SJSA1 (cell line): Measurements from ENCODE around the gene PRDM15. TPM values are rescaled to one million over a fixed set of nuclear protein-coding genes. Genes with fewer than 3 reads are reported as not detected.

Source experiments
- DNase-seq, 2 experiments: peaks; one replicate each; pipeline ENCODE4 v3.0.0-alpha.2; 2015 to 2020; ENCODE audit warnings: low spot score in 2 of 2, low read depth in 1 of 2
- H3K27ac ChIP-seq: fragments of 250-450 bp; sonication (Bioruptor Pico); 2 replicates; pipeline ENCODE4 v1.5.1; 2020; ENCODE audit warnings: mild to moderate bottlenecking, moderate library complexity
- H3K27me3 ChIP-seq: fragments of 250-450 bp; sonication (Bioruptor Pico); replicated peaks from 2 replicates; pipeline ENCODE4 v1.5.1; 2020; ENCODE audit warnings: mild to moderate bottlenecking, moderate library complexity
- H3K36me3 ChIP-seq: fragments of 250-450 bp; sonication (Bioruptor Pico); 2 replicates; pipeline ENCODE4 v1.5.1; 2020; ENCODE audit warnings: mild to moderate bottlenecking
- H3K4me1 ChIP-seq: fragments of 250-450 bp; sonication (Bioruptor Pico); replicated peaks from 2 replicates; pipeline ENCODE4 v1.6.1; 2021; ENCODE audit warnings: mild to moderate bottlenecking
- H3K4me3 ChIP-seq: fragments of 250-450 bp; sonication (Bioruptor Pico); 2 replicates; pipeline ENCODE4 v1.5.1; 2020; ENCODE audit warnings: mild to moderate bottlenecking
- H3K9me3 ChIP-seq: fragments of 250-450 bp; sonication (Bioruptor Pico); replicated peaks from 2 replicates; pipeline ENCODE4 v1.5.1; 2020; ENCODE audit warnings: mild to moderate bottlenecking
- total RNA-seq: library from RNA; depleted of rRNA; stranded (reverse); fragments of >200 nt; shearing (Covaris generic); gene quantifications from 2 replicates; pipeline ENCODE4 v1.2.3, GENCODE V29; 2014

PRDM15 gene
- total RNA-seq, 1 experiment from 2014 or later, result 5.1 TPM

DNA sequence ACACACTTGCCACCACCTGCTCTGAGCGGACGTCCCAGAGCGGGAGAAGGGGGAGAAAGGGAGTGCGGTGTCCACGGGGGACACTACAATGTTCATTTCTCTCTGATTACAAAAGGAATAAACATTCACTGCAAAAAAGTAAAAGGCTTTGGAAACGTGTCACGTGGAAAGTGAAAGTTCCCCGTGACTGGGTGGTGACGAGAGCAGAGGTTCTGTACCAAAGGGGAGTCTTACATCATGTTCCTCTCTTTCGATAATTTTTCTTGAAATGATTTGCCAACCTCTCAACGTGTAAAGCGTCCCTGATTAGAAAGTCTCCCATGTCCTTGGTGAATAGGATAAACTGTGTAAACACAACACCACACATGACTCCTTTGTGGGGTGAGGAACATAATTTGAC, 22.0 kb upstream of the PRDM15 start:
- no peaks in the 10 kb centered on the region for H3K27me3 ChIP-seq
- H3K36me3 ChIP-seq, result peaks cover 26% of the 10 kb centered on the region
- H3K27ac ChIP-seq, result no peak overlapping the region
- no peak overlapping the region for H3K4me3 ChIP-seq
- H3K9me3 ChIP-seq, result no peaks in the 10 kb centered on the region
- no peaks in the 10 kb centered on the region for H3K4me1 ChIP-seq
- no peak for DNase-seq

DNA sequence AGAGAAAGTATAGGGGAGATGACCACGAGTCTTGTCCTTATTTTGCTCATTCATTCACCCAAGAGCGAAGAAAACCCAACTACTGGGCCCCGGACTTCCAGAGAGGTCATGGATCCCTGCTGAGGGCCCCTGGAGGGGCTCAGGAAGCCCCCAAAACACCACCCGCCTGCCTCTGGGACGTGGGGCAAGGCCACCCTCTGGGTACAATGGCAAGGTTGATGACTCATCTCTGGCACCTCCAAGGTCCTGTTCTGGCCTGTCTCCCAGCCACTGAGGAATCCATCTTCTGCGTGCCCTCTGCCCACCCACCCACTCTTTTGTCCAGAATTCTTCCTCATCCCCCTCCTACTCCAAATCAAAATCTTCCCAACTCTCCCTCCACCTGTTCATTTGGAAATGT, 21.3 kb upstream of the PRDM15 start:
- DNase-seq, result no peak
- Histone ChIP-seq H3K9me3 (no peaks in the 10 kb centered on the region), H3K27me3 (no peaks in the 10 kb centered on the region), H3K4me1 (peaks cover under 1% of the 10 kb centered on the region), H3K4me3 (no peak overlapping the region), H3K27ac (no peak overlapping the region), H3K36me3 (peaks cover 21% of the 10 kb centered on the region)

DNA sequence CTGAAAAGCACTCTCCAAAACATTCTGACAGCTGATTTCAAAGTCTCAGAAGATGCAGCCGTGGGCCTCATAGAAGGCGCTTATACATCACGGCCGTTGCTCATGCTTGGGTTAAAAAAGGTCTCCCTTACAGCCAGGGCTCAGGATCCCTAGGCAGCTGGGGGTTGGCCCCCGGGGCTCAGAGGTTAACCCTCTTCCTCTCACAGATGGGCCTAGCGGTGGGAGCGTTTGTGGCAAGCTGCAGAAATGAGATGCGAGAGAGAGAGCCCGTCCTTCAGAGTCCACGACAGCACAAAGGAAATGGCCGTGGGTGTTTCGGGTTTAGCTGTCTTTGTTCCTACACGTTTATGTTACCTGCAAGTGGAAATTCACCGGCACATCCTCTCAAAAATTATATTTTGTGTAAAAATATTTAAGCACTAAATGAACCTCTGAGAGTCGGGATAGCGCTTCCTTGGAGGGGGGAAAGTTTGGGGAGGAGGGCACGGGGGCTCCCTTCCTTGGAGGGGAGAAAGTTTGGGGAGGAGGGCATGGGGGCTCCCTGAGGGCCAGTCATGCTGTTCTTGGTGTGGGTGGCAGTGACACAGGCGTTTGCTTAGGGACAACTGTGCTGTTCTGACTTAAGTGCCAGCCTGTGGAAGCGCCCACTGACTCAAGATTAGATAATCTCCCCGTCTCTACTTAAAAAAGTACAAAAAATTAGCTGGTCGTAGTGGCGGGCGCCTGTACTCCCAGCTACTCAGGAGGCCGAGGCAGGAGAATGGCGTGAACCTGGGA, 20.5 kb upstream of the PRDM15 start:
- Histone ChIP-seq H3K27ac (no peak overlapping the region), H3K4me1 (peaks cover 8% of the 10 kb centered on the region), H3K27me3 (no peaks in the 10 kb centered on the region), H3K36me3 (peaks cover 17% of the 10 kb centered on the region), H3K4me3 (no peak overlapping the region), H3K9me3 (no peaks in the 10 kb centered on the region)
- DNase-seq, result no peak

GRCh38 chr21:41898998-41899397, 19.9 kb upstream of the PRDM15 start:
- Histone ChIP-seq H3K27me3 (no peaks in the 10 kb centered on the region), H3K27ac (no peak overlapping the region), H3K4me1 (peaks cover 8% of the 10 kb centered on the region), H3K9me3 (no peaks in the 10 kb centered on the region), H3K36me3 (peaks cover 17% of the 10 kb centered on the region), H3K4me3 (no peak overlapping the region)
- no peak for DNase-seq

- Histone ChIP-seq H3K36me3 (peaks cover 13% of the 10 kb centered on the region), H3K9me3 (no peaks in the 10 kb centered on the region)
Measured at GRCh38 chr21:41897700-41898099, 18.6 kb upstream of the PRDM15 start.

GRCh38 chr21:41897047-41897669, 18.0 kb upstream of the PRDM15 start:
- Histone ChIP-seq H3K9me3 (no peaks in the 10 kb centered on the region), H3K4me3 (no peak overlapping the region), H3K36me3 (peaks cover 12% of the 10 kb centered on the region), H3K4me1 (peaks cover 8% of the 10 kb centered on the region), H3K27me3 (no peaks in the 10 kb centered on the region), H3K27ac (no peak overlapping the region)
- DNase-seq, result no peak

More at GRCh38 chr21:41897700-41898099, 18.6 kb upstream of the PRDM15 start:
- Histone ChIP-seq H3K4me3 (no peak overlapping the region), H3K4me1 (peaks cover 8% of the 10 kb centered on the region), H3K27ac (no peak overlapping the region), H3K27me3 (no peaks in the 10 kb centered on the region)
- DNase-seq, result no peak

DNA sequence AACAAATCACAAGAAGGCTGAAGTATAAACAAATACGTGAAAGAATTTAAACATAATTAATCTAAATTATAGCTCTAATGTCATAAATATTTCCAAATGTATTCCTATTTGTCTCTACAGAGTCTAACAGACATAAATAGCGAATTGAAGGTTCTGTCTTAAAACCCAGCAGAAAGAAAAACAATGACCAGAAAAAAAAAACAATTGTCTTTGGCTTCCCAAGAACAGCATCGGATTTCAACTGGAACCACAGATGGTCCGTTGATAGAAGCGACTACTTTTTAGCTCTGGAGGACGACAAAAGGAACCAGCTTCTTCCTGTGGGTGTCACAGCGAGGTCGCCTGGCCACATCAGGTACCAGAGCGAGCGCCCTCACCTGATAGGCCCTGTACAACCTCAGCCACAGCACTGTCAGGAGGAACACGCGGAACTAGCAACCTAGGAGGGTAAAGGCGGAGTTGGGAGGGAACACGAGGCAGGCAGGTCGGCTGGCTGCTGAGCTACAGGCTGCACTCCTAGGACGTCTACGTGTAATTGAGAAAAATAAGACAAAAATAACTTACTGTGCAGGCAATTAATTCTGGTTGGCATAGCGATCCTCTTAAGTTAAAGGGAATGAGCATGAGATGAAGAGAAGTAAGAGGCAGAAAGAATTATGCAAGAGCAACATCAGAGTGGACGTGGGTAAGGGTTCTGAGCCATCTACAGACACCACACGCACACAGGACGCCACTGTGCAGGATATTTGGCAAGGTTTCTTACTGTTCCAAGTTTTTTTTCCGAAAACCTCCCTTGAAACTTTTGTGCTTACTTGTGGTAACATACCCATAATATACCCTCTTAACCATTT, 16.7 kb upstream of the PRDM15 start:
- Histone ChIP-seq H3K4me3 (no peak overlapping the region), H3K36me3 (peaks cover 4% of the 10 kb centered on the region; the same call in 1 of the 2 replicates), H3K27ac (no peak overlapping the region), H3K9me3 (no peaks in the 10 kb centered on the region), H3K27me3 (no peaks in the 10 kb centered on the region), H3K4me1 (peaks cover 8% of the 10 kb centered on the region)
- no peak for DNase-seq

DNA sequence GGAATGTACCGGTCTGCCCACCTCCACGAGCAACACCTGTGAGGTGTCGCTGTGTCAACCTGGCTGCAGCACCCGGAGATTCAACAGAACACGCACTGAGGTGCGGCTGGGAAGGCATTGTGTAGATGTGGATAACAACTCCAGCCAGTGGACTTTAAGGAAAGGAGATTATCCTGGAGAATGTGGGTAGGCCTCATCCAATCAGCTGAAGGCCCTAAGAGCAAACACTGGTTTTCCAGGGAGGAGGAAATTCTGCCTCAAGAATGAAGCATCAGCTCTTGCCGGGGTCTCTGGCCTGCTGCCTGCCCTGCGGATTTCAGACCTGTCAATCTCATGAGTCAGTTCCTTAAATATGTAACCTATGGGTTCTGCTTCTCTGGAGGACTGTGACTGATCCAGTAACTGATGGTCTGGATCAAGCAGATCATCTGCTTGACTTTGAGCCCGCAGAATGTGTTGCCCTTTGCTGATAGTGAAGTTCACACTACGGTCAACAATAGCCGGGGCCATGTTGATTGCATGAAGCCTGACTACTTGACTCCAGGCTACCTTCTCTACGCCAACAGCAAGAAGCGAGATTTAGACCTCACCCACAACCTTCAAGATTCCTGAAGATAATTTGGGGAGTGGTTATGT, 15.9 kb upstream of the PRDM15 start:
- H3K9me3 ChIP-seq, result no peaks in the 10 kb centered on the region
- no peak overlapping the region for H3K4me3 ChIP-seq
- peaks cover 4% of the 10 kb centered on the region; the same call in 1 of the 2 replicates for H3K36me3 ChIP-seq
- H3K27me3 ChIP-seq, result no peaks in the 10 kb centered on the region
- no peak overlapping the region for H3K27ac ChIP-seq
- H3K4me1 ChIP-seq, result peaks cover 8% of the 10 kb centered on the region
- peak in 1 of 2 experiments; percentile 11 for DNase-seq

DNA sequence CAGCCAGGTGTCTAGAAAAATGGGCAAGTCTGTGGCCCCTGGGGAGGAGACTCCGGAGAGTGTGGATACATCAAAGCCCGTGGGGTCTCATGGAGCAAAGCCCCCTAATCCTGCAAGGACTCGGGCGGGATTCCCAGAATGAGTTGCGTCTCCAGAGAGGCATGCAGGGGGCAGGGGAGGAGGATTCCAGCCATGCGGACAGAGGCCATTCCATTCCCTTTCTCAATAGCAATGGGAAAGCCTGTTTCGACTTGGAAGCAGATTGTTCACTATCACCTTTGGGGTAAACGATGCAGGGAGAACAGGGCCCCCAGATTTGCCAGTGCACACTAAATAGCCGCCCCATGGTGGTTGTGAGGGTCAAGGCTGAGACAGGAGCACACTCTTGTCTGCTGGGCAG, 15.4 kb upstream of the PRDM15 start:
- Histone ChIP-seq H3K9me3 (no peaks in the 10 kb centered on the region), H3K4me1 (peaks cover 8% of the 10 kb centered on the region), H3K27me3 (no peaks in the 10 kb centered on the region), H3K36me3 (peaks cover 4% of the 10 kb centered on the region; the same call in 1 of the 2 replicates), H3K4me3 (no peak overlapping the region), H3K27ac (no peak overlapping the region)
- DNase-seq, result no peak

- no peak for DNase-seq
- peaks cover 8% of the 10 kb centered on the region for H3K4me1 ChIP-seq
- no peaks in the 10 kb centered on the region for H3K9me3 ChIP-seq
- H3K36me3 ChIP-seq, result peaks cover 13% of the 10 kb centered on the region; the same call in 1 of the 2 replicates
- no peaks in the 10 kb centered on the region for H3K27me3 ChIP-seq
- H3K27ac ChIP-seq, result no peak overlapping the region
- no peak overlapping the region for H3K4me3 ChIP-seq
Measured at GRCh38 chr21:41892726-41893125, 13.6 kb upstream of the PRDM15 start.

GRCh38 chr21:41891132-41891531, 12.0 kb upstream of the PRDM15 start:
- Histone ChIP-seq H3K27me3 (no peaks in the 10 kb centered on the region), H3K27ac (no peak overlapping the region), H3K36me3 (peaks cover 15% of the 10 kb centered on the region; the same call in 1 of the 2 replicates), H3K4me1 (peaks cover 8% of the 10 kb centered on the region), H3K4me3 (no peak overlapping the region), H3K9me3 (no peaks in the 10 kb centered on the region)
- no peak for DNase-seq

DNA sequence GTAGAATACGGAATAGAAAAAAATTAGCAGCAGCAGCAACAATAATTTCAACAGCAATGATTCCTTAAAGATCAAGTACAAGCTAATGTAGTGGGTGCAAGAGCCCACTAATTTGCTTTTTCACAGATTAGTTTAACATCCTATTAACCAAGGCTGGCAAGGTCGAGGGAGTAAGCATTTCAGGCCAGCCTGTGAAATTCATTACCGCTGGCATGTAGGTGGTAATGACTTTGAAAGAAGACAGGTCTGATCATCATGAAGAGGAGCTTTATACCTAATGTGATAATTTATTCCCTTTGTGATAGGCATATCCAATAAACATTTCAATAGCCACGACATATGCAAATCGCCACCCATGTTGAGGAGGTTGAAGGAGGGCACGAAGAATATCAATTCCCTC, 11.2 kb upstream of the PRDM15 start:
- no peak for DNase-seq
- Histone ChIP-seq H3K4me1 (peaks cover 7% of the 10 kb centered on the region), H3K27ac (no peak overlapping the region), H3K4me3 (no peak overlapping the region), H3K27me3 (no peaks in the 10 kb centered on the region), H3K9me3 (no peaks in the 10 kb centered on the region), H3K36me3 (peaks cover 15% of the 10 kb centered on the region; the same call in 1 of the 2 replicates)

DNA sequence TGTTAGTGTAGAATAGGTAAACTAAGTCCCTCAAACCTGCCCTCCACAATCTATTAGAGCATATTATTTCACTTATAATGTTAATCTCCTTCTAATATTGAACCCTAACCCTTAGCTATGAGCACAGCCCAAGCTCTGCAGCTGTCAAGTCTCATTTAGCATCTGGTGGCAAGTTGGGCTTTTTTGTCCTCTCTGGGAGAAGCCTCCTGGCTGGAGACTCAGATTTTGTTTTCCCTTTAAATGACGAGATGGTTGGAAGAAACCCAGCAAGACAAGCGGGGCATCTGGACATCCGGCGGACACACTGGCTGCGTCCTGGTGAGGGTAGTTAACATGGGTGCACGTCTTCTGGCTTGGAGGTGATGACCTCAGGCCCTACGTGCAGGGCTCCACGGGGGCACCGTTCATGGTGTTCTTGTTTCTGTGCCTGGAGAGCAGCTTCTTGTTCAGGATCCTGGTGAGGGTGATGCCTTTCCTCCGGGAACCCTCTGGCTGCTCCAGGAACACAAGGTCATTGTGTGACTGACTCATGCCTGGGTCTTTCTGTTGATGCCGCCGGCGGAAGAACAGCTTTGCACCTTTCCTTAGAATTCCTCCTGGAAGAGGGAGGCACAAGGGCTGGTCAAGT, 9.7 kb upstream of the PRDM15 start:
- Histone ChIP-seq H3K36me3 (peaks cover 15% of the 10 kb centered on the region; the same call in 1 of the 2 replicates), H3K27ac (no peak overlapping the region), H3K27me3 (no peaks in the 10 kb centered on the region), H3K9me3 (no peaks in the 10 kb centered on the region), H3K4me1 (no peaks in the 10 kb centered on the region), H3K4me3 (no peak overlapping the region)
- DNase-seq, result no peak
